Cerebellar cortex (tissue), 1 donor: ENCODE data around the gene HDX.
A peak's percentile ranks its signal among the peaks of the same experiment; 100 is the strongest.
"Not testable (repeated sequence)": the region's sequence is repeated elsewhere in the genome, so short reads cannot be mapped to it uniquely, and the experiment has no call there.

ENCODE experiments used
- DNase-seq: peaks from one replicate; pipeline ENCODE4 v3.0.0-alpha.2; 2015; ENCODE audit warnings: low spot score

Gene HDX

GRCh38 chrX:84339507-84340364 is 162.5 kb downstream of the HDX start:
- DNase-seq = no peak

- DNase-seq = no peak
Measured at GRCh38 chrX:84336646-84337045, 165.6 kb downstream of the HDX start.

GRCh38 chrX:84335121-84335520 is 167.1 kb downstream of the HDX start:
- no peak for DNase-seq

GRCh38 chrX:84322083-84322827 is 180.0 kb downstream of the HDX start:
- DNase-seq = no peak

GRCh38 chrX:84320614-84321013 is 181.6 kb downstream of the HDX start:
- DNase-seq = peak; percentile 89

- DNase-seq = peak; percentile 14
Measured at GRCh38 chrX:84320023-84320422, 182.2 kb downstream of the HDX start.

GRCh38 chrX:84318661-84319060 is 183.6 kb downstream of the HDX start:
- no peak for DNase-seq

GRCh38 chrX:84315946-84316345 is 186.3 kb downstream of the HDX start:
- DNase-seq = not testable (repeated sequence)
